Measurements from ENCODE around the gene INPP5A. TPM values are rescaled to one million over a fixed set of nuclear protein-coding genes. Genes with fewer than 3 reads are reported as not detected.

Gene INPP5A
- total and polyA plus RNA-seq, 2 donors (not counting 1 experiment from before 2014, with no cell fraction given): 9.3 to 87.8 TPM

DNA sequence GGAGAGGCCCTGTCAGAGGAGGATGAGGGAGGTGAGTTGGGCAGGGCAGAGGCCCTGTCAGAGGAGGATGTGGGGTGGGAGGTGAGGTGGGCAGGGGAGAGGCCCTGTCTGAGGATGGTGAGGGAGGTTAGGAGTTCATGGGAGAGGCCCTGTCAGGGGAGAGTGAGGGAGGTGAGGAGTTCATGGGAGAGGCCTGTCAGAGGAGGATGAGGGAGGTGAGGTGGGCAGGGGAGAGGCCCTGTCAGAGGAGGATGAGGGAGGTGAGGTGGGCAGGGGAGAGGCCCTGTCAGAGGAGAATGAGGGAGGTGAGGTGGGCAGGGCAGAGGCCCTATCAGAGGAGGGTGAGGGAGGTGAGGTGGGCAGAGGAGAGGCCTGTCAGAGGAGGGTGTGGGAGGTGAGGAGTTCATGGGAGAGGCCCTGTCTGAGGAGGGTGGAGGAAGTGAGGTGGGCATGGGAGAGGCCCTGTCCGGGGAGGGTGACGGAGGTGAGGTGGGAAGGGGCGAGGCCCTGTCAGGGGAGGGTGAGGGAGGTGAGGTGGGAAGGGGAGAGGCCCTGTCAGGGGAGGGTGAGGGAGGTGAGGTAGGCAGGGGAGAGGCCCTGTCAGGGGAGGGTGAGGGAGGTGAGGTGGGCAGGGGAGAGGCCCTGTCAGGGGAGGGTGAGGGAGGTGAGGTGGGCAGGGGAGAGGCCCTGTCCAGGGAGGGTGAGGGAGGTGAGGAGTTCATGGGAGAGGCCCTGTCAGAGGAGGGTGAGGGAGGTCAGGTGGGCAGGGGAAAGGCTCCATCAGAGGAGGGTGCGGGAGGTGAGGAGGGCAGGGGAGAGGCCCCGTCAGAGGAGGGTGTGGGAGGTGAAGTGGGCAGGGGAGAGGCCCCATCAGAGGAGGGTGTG lies 73.7 kb downstream of the INPP5A start:
- Histone ChIP-seq H2AFZ (ENCODE audit: insufficient read depth, low read depth, low read length, poor library complexity, severe bottlenecking) (no peak overlapping the region), H3K36me3 (replicated peaks in 1 of 2; ENCODE audit: control extremely low read depth in 1 of 2, control insufficient read depth in 1 of 2, extremely low read depth in 1 of 2, insufficient read depth in 2 of 2, low read length in 1 of 2) (peaks cover 0 to 8% of the 10 kb centered on the region in 2 experiments), H3K4me2 (replicated peaks; ENCODE audit: low read depth, low read length, poor library complexity, severe bottlenecking) (no peak overlapping the region), H3K4me3 (ENCODE audit: control extremely low read depth in 1 of 5, extremely low read depth in 1 of 5, insufficient read depth in 1 of 5, low read depth in 2 of 5, low read length in 4 of 5) (no peak overlapping the region), H3K27ac (ENCODE audit: low read length in 2 of 2) (peak overlapping the region in 1 of 2 donors; percentile 61), H3K4me1 (ENCODE audit: control insufficient read depth in 2 of 2, insufficient read depth in 2 of 2, low read length in 2 of 2) (peaks cover 3 to 6% of the 10 kb centered on the region in 2 donors), H3K9me3 (ENCODE audit: control extremely low read depth in 1 of 3, control insufficient read depth in 2 of 3, insufficient read depth in 1 of 3, low read length in 2 of 3) (peaks cover 0 to 9% (median 0%) of the 10 kb centered on the region in 3 donors), H4K20me1 (ENCODE audit: control insufficient read depth, insufficient read depth, low read length, poor library complexity, severe bottlenecking) (peaks cover 97% of the 10 kb centered on the region), H3K79me2 (ENCODE audit: control insufficient read depth, insufficient read depth, low read length) (peaks cover 90% of the 10 kb centered on the region), H3K9ac (ENCODE audit: low read length) (no peak overlapping the region), H3K27me3 (replicated peaks in 1 of 4; ENCODE audit: control extremely low read depth in 1 of 4, control insufficient read depth in 3 of 4, insufficient read depth in 4 of 4, low read length in 3 of 4) (no peaks in the 10 kb centered on the region)
- H3K27ac Mint-ChIP-seq: no peak overlapping the region
- no peak for DNase-seq
- no peak overlapping the region for H3K4me3 Mint-ChIP-seq
- TF ChIP-seq EZH2 (IDR thresholded peaks at IDR 0.05; ENCODE audit: borderline replicate concordance, insufficient read depth, low read depth, low read length, poor library complexity, severe bottlenecking): no peak
- TF ChIP-seq, protein P1, sequence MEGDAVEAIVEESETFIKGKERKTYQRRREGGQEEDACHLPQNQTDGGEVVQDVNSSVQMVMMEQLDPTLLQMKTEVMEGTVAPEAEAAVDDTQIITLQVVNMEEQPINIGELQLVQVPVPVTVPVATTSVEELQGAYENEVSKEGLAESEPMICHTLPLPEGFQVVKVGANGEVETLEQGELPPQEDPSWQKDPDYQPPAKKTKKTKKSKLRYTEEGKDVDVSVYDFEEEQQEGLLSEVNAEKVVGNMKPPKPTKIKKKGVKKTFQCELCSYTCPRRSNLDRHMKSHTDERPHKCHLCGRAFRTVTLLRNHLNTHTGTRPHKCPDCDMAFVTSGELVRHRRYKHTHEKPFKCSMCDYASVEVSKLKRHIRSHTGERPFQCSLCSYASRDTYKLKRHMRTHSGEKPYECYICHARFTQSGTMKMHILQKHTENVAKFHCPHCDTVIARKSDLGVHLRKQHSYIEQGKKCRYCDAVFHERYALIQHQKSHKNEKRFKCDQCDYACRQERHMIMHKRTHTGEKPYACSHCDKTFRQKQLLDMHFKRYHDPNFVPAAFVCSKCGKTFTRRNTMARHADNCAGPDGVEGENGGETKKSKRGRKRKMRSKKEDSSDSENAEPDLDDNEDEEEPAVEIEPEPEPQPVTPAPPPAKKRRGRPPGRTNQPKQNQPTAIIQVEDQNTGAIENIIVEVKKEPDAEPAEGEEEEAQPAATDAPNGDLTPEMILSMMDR (IDR thresholded peaks at IDR 0.05): no peak
- peaks cover 28% of the 10 kb centered on the region for H3K4me1 Mint-ChIP-seq
- intact Hi-C loops (cut with micrococcal nuclease): no loop called here
- no peaks in the 10 kb centered on the region for H3K27me3 Mint-ChIP-seq
- 85% methylated on average over 5 of the region's 5 CpGs for WGBS (ENCODE audit: insufficient coverage)
- ChIA-PET POLR2A (interaction anchor here (0.9 kb wide), 1 partner anchor 18 kb away, joined by 3 read pairs; no protein-coding TSS in a partner anchor), CTCF (no interaction called here)
- H3K9me3 Mint-ChIP-seq (ENCODE audit: insufficient read depth): no peaks in the 10 kb centered on the region
- ATAC-seq (ENCODE audit: low read depth): no peak

DNA sequence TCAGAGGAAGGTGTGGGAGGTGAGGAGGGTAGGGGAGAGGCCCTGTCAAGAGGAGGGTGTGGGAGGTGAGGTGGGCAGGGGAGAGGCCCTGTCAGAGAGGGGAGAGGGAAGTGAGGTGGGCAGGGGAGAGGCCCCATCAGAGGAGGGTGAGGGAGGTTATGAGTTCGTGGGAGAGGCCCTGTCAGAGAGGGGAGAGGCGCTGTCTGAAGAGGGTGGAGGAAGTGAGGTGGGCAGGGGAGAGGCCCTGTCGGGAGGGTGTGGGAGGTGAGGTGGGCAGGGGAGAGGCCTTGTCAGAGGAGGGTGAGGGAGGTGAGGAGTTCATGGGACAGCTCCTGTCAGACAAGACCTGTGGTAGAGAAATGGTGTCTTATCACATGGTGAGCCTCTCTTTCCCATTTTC lies 74.4 kb downstream of the INPP5A start:
- 58% methylated on average over 3 of the region's 3 CpGs for WGBS (ENCODE audit: insufficient coverage)
- intact Hi-C loops (cut with micrococcal nuclease): no loop called here
- peak overlapping the region in 1 of 2 donors; percentile 61 for H3K27ac ChIP-seq (ENCODE audit: low read length in 2 of 2)

More for the DNA sequence above, 74.4 kb downstream of the INPP5A start:
- TF ChIP-seq, protein P1 (IDR thresholded peaks at IDR 0.05): no peak
- TF ChIP-seq EZH2 (IDR thresholded peaks at IDR 0.05; ENCODE audit: borderline replicate concordance, insufficient read depth, low read depth, low read length, poor library complexity, severe bottlenecking): no peak
- DNase-seq (no peak), ATAC-seq (ENCODE audit: low read depth) (no peak)
- Histone ChIP-seq H3K36me3 (replicated peaks in 1 of 2; ENCODE audit: control extremely low read depth in 1 of 2, control insufficient read depth in 1 of 2, extremely low read depth in 1 of 2, insufficient read depth in 2 of 2, low read length in 1 of 2) (peaks cover 0 to 3% of the 10 kb centered on the region in 2 experiments), H3K27me3 (replicated peaks in 1 of 4; ENCODE audit: control extremely low read depth in 1 of 4, control insufficient read depth in 3 of 4, insufficient read depth in 4 of 4, low read length in 3 of 4) (no peaks in the 10 kb centered on the region), H3K79me2 (ENCODE audit: control insufficient read depth, insufficient read depth, low read length) (peaks cover 90% of the 10 kb centered on the region), H3K9ac (ENCODE audit: low read length) (no peak overlapping the region), H4K20me1 (ENCODE audit: control insufficient read depth, insufficient read depth, low read length, poor library complexity, severe bottlenecking) (peaks cover 97% of the 10 kb centered on the region), H3K4me1 (ENCODE audit: control insufficient read depth in 2 of 2, insufficient read depth in 2 of 2, low read length in 2 of 2) (peaks cover 3 to 6% of the 10 kb centered on the region in 2 donors), H3K4me2 (replicated peaks; ENCODE audit: low read depth, low read length, poor library complexity, severe bottlenecking) (no peak overlapping the region), H3K4me3 (ENCODE audit: control extremely low read depth in 1 of 5, extremely low read depth in 1 of 5, insufficient read depth in 1 of 5, low read depth in 2 of 5, low read length in 4 of 5) (no peak overlapping the region), H3K9me3 (ENCODE audit: control extremely low read depth in 1 of 3, control insufficient read depth in 2 of 3, insufficient read depth in 1 of 3, low read length in 2 of 3) (peaks cover 0 to 13% (median 0%) of the 10 kb centered on the region in 3 donors), H2AFZ (ENCODE audit: insufficient read depth, low read depth, low read length, poor library complexity, severe bottlenecking) (no peak overlapping the region)
- Mint-ChIP-seq H3K4me3 (no peak overlapping the region), H3K4me1 (peaks cover 31% of the 10 kb centered on the region), H3K27ac (no peak overlapping the region), H3K9me3 (ENCODE audit: insufficient read depth) (no peaks in the 10 kb centered on the region), H3K27me3 (no peaks in the 10 kb centered on the region)
- POLR2A ChIA-PET: no interaction called here
- CTCF ChIA-PET: no interaction called here
